IPS DF 19.7 (cell line): ENCODE data around the gene CPT1C.

ENCODE experiments used
- DNase-seq: peaks from one replicate; pipeline ENCODE4 v3.0.0-alpha.2; 2013; ENCODE audit warnings: low read depth, low spot score

Gene CPT1C

DNA sequence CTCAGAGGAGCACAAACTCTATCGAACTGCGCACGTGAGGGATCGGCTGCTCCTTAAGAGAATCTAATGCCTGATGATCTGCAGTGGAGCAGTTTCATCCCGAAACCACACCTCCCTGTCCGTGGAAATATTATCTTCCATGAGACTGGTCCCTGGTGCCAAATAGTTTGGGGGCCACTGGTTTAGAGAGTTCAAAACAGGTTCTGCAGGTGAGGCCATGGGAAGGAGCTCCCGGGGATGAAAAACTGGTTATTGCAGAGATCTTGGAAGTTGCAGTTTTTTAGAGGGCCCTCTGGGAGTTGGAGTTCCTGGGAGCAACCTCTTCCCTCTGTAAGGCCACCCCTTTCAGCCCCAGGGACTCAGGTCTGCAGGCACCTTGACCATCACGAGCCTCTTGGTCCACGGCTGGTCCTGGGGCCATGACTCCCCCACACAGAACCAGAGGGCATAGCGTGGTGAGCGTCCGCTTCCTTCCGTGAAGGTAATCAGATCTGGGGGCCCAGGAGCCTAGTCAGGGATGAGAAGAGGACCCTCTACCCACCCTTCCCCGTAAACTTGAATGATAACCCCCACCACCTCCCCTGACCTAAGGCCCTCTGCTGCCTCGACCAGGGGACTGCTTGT lies 30.5 kb upstream of the CPT1C start:
- DNase-seq: no peak

DNA sequence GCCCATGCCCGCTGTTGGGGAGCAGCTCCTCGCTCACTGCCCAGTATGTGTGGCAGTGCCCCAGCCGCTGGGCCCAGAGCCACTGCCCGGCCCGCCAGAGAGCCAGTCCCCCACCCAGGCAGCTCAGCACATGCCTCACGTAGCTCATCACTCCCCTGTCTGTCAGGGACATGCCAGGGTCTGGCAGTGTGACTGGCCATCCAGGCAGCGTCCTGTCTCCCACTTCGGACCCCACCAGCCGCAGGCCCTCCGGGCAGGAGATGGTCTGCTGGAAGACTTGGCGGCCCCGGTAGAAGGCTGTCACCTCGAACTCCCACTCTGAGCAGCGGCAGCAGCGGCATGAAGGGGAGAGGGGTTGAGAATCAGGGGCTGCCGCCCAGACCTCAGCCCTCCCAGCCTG lies 28.9 kb upstream of the CPT1C start:
- no peak for DNase-seq

DNA sequence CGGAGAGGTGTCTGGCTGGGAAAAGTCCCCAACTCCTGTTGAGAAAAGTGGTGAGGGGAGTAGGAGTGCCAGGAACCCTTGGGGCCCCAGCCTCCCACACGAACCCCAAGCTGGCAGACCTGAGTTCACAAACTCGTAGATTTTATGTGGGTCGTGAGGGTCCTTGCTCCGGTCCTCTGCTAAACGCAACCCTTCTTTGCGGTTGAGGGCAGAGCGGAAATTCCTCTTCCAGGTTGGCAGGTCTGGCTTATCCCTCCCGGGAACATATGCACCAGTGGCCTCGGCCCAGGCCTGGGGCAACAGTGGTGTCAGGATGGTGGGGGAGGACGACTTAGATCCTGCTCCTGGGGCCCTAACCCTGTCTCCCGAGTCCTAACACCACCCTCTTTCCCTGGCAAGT lies 27.7 kb upstream of the CPT1C start:
- DNase-seq: no peak

DNA sequence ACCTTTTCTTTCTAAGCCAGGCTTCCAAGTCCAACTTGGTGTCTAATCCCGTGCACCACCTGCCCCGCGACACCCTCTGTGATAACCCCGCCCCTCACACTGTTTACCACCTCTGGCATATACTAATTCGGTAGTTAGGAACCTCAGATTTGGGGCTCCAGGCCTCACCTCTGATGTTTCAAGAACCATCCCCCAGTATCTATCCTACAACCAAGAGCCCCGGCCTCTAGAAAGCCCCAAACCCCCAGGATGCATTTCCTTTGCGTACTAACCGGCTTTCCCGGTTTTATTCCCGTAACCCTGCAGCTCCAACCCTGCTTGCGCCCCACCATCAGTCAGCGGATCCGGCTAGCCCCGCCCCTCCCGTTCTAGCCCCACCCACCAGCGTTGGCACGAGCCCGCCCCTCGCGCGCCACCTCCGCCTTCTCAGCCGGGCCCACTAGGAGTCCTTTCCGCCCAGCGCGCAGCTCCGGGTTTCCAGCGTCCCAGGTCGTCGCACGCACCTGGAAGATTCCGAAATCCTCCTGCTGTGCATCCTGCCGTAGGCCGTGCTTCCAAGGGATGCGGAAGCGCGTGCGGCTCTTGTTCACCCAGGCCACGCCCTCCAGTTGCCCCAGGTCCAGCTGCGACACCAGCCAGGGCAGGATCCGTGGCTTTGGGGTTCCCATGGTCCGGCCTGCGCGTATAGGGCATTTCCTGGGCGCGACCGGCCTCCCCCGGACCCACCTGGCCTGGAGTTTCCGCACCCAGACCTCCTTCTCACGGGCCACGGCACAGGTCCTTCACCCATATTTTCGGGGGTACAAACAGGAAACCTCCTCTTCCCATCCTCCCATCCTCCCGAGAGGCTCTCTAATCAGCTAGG lies 26.5 kb upstream of the CPT1C start:
- no peak for DNase-seq

DNA sequence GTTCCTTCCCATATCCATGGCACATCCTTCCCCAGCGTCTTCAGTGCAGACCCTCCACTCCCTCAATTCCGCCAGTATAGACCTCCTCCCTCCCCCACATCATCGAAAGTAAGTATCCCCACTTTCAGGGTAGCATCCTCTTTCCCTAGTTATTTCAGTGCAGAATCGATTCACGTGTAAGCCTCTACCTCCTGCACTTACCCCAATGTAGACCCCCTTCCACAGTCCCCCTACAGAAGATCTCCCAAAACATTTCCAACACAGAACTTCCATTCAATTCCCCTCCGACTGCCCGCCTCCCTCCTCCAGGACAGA lies 25.9 kb upstream of the CPT1C start:
- DNase-seq: no peak

DNA sequence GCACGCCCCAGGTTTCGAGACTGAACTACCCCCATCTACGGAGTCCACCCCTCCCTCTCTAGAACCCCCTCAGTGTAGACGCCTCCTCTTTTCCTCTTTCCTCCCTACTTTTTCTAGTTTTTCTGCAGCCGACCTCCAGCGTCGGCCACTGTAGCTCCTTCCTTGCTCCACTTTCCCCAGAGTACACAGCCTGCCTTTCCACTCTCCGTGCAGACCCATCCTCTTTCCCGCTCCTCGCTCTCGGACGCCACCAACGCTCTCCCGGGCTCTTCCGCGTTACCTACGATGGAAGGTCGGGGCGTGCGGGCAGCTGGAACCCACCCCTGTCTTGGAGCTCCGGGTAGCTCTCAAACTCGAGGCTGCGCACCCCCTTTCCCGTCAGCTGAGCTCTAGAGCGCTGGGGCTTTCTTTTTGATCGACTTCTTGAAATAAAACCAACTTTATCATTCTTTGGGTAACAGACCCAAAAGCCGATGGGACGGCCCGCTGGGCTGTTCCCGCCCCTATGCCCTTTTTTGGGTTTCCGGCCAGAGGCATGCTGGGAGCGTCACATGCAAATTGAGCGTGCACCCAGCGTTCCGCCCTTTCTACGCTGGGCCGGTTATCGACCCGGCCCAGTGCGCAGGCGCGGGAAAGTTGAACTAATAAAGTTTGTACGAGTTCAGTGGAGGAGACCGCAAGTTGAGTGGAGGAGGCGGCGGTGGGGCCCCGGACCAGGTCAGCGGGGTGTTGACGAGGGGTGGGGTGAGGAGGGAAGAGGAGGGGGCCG lies 25.4 kb upstream of the CPT1C start, which contains the start of the genes BCL2L12 and IRF3:
BCL2L12 (plus strand) TSS at position 583 of the 769 bp plus-strand sequence. CDS start 760 bp downstream, outside the sequence.
IRF3 (minus strand) TSS at position 507 of the 769 bp plus-strand sequence. CDS start 1,019 bp downstream, outside the sequence.
- DNase-seq: no peak

DNA sequence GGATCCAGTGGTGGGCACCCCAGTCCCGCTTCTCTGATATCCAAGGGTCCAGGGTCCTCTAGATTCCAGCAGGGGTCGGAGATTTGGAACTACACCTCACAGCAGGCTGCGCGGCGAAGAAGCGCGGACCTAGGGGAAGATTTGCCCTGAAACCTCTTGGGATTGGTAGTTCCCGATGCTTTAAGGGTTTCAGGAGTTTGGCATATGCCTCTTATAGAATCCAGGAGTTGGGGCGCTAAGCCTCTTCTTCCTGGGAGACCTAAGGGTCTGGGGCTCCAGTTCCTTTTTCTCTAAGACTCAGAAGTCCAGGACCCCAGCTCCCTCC lies 24.8 kb upstream of the CPT1C start:
- DNase-seq: no peak

DNA sequence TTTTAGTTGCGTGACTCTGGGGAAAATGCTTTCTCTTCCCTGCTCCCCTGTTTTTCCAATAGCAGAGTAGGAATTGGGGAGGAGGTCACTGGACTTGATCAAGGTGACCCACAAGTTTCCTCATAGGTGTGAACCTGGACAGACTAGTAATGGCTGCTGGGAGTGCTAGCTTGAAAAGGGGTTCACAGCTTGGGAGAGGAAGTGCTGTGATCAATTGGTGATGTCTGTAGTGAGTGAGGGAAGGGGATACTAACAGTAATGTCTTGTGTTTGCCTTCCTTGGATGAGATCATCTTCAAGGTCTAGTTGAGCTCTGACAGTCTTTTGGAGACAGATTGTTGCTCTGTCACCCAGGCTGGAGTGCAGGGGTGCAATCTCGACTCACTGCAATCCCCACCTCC lies 23.4 kb upstream of the CPT1C start:
- DNase-seq: no peak

DNA sequence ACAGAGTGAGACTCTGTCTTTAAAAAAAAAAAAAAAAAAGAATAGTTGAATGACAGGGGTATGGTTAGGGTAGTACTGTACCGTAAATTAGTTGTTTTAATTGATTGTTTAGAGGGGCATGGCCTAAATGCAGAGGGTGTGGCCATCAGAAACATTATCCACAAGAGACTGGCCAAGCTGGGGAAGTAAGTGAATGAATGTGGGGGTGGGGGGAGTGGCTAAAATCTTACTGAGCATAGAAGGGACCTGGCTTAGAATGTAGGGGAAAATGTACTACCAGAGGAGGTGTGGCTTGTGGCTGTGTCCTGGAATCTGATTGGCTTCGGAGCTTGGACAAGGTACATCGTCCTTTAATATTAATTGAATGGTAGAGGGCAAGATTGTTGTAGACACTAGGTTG lies 21.4 kb upstream of the CPT1C start:
- no peak for DNase-seq

DNA sequence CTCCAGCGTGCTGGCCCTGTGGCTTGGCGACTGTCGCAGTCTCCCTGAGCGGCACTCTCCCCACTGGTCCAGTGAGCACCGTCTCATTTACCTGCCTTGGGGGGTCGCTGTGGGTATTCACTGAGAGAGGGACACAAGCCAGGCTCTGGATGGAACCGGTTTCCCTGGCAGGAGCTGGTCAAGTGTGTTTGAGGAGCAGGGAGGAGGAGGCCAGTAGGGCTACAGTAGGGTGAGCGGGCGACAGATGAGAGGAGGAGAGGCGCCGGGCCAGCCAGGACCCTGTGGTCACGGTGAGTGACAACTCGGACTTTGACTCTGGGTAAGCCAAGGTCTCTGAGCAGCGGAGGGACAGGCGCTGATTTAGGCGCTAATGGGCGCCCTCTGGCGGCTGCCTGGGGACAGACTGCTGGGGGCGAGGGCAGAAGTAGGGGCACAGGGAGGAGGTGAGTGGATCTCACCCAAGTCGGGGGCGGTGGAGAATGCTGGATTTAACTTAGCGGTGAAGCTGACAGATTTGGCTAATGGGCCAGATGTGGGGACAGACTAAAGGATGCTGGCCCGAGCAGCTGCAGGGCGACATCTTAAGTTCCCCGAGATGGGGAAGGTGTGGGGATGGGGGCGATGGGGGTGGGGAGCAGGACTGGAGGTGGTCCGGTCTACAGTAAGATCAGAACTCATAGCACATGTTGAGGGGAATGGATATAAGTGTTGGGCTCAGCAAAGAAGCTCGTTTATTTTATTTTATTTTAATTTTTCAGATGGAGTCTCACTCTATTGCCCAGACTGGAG lies 18.6 kb upstream of the CPT1C start:
- no peak for DNase-seq

DNA sequence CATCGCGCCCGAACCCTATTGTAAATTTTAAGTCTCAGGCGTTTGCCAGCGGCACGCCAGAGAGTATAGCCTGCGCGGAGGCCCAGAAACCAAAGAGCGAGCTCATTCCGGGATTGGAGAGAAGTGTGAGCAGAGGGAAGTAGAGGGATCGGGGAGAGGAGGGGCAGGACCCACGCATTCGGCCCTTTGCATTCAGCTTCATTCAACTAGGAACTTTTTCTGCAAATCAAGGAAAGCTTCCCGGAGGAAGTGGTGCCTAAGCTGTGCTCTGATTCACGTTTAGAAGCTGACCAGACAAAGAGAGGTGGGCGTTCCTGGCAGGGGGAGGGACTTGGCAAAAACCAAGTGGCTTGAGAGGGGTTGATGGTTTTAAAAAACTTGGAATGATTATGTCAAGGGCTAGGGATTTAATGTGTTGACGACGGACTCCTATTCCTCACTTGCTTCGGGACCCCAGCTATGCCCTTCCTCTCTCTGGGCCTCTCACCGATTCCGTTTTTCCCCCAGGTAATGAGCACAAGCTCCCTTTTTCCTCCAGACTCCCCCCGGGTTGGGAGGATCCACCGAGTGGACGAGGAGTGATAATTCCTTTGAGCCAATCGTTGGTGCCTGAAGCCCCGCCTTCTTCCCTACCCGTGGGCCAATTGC lies 14.7 kb upstream of the CPT1C start:
- DNase-seq: no peak

DNA sequence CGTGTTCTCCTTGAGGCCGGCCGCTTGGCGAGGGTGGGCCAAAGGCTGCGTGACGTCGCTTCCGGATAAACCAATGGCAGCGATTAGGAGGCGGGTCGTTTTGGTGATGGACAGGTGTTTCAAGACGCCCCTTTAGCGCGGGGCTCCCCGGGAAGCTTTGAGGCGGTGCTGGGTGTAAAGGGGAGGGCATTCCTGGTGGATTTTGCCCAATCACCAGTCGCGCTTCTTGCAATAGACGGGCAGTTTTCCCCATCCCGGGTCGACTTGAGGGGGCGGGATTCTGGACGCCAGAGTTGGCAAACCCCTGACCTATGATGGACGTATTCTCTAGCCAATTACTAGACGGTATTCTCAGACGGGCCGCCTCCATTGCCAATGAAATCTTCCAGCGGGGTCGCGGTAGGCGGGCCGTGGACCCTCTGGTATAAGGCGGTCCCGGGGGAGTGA lies 14.1 kb upstream of the CPT1C start:
- DNase-seq: peak; percentile 97

DNA sequence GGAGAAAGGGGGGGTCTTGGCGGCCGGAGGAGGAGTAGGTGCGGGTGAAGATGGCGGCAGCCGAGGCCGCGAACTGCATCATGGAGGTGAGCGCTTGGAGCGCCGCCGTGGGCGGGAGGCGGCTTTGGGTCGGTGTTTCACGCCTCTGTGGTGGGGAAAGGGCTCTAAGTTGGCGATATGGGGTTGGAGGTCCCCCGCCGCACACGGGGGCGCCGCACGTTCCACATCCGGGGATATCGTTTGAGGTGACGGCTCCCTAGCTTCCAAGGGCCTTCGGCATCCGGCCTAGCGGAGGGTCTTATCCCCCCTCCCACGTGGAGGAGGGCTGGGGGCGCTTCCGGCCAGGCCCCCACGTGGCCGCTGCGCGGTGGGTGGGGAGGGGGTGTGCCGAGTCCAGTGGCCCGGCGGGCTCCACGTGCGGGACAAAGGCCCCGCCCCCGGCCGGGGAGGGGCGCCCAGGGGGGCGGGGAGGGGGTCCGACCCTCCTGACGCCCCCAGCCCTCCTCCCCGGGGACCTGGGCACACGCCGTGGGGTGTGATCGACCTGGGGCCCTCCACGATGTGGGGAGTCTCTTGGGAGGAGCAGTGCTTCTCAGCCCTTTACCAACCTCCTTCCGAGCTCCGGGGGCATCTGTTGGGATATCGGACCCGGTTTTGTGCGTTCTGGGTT lies 13.6 kb upstream of the CPT1C start, which contains the start of gene PRMT1:
PRMT1 (plus strand) TSS at position 41 of the 670 bp plus-strand sequence; CDS start at position 51, 10 bp downstream.
- DNase-seq: no peak

DNA sequence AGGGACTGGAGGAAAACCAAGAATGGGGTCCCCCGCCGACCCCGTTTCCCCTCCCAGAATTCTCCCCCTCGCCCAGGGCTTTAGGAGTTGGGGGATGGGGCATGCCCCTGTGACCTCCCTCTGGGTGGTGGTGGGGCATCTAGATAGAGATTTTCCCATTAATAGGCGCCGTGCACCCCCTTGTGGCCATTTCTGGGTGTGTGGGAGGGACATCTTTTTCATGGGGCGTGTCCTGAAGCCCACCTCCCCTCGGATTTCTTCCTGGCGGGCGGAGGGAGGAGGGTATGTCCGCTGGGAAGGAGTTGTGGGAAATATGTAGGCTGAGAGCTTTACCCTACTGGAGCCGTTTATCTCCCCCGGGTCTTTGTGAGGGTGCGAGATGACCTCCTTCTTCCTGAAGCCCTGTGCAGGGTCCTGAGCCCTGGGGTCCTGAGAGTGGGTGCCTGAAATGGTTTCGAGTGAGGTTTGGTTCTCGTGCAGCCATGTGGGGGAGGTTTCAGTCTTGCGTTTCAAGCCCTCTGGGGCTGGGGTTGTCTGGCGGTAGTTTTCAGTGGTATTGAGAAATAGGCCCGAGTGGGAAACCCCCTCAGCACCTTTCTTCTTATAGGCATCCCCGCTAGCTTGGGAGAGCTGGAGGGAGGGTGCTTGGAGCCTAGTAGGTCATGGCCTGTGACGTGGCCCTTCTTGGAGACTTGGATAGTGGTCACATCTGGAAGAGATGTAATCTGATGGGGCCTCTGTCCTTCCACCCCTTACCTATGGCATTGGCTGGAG lies 12.8 kb upstream of the CPT1C start:
- DNase-seq: no peak

DNA sequence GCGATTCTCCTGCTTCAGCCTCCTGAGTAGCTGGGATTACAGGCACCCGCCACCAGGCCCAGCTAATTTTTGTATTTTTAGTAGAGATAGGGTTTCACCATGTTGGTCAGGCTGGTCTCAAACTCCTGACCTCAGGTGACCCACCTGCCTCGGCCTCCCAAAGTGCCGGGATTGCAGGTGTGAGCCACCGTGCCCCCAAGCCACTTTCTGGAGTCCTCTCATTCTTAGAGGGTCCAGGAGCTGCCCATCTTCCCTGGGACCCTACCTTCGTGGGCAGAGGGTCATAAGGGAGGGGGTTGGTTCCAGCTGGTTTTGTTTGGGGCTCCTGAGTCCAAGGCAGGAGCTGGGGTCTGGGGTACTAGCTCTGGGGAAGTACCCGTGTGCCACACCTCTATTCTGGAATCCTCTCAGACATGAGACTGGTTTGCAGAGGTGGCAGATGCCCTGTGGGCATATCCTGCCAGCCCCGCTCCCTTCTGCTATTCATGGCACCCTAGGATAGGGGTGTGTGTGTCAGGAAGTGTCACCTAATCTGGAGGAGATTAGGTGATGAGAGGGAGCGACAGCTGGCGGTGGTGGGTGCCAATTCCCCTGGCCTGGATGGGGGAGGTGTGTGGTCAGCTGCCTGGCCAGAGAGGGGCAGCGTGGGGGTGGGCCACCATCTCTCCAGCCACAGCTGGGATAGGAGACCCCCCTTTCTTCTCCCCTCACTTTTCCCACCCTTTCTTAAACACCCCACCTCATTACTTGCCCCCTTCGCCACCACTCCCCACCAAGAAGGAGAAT lies 11.7 kb upstream of the CPT1C start:
- no peak for DNase-seq

DNA sequence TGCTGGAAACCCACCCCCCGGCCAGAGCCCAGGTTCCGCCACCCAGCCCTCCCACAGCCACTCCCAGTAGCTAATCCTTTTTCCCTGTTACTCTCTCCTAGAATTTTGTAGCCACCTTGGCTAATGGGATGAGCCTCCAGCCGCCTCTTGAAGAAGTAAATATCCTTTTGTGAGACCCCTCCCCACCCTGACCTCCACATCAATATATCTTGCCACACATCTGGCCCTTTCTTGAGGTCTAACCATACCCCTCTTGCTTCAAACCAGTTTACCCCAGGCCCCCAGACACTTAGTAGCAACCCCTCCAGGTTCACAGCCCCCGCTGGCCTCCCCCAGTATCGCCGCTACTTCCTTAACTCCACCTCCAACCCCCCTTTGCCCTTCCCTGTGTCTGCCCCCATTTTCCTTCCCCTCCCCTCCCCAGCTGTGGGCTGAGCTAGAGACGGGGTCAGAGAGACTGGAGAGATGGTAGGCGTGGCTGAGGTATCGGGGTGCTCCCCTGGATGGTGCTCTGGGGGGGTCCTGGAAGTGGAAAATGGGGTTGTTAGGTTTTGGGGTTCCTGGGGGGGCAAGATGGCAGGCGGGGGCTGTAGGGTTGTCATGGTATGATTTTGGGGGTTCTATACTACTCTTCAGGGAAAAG lies 11.0 kb upstream of the CPT1C start:
- no peak for DNase-seq

DNA sequence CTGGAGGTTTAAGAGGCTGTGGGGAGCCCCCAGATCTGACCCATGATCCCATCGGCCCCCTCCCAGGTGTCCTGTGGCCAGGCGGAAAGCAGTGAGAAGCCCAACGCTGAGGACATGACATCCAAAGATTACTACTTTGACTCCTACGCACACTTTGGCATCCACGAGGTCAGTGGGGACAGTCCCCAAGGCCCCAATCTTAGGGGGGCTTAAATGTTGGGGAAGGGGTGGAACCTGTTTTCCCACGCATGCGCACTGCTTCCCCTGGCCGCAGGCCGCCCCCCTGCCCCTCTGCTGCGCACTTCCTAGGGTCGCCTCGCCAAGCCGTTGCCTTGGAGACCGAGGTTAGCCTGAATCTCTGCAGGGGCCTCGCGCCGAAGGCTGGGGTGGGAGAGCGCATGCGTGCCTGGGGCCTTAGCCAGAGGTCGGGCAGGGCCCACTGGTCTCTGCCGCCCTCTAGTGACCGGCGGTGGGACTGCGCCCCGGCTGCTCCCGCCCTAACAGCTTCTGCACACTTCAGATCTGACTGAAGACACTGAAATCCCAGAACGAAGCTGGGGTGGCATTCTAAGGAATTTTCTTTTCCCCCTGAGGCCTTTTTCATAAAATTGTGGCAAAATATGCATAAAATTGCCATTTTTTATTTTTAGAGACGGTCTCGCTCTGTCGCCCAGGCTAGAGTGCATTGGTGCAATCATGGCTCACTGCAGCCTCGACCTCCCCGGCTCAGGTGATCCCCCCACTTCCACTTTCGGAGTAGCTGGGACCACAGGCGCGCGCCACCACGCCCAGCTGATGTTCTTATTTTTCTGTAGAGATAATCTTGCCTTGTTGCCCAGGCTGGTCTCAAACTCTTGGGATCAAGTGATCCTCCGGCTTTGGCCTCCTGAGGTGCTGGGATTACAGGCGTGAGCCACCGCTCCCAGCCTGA lies 10.2 kb upstream of the CPT1C start:
- no peak for DNase-seq
